Fibroblast of skin of right quadriceps (primary cell): ENCODE measurements around the gene CHST8.
A peak's percentile ranks its signal among the peaks of the same experiment; 100 is the strongest.

ENCODE experiments used
- DNase-seq: peaks from one replicate; pipeline ENCODE4 v3.0.0-alpha.2; 2013

Gene CHST8

DNA sequence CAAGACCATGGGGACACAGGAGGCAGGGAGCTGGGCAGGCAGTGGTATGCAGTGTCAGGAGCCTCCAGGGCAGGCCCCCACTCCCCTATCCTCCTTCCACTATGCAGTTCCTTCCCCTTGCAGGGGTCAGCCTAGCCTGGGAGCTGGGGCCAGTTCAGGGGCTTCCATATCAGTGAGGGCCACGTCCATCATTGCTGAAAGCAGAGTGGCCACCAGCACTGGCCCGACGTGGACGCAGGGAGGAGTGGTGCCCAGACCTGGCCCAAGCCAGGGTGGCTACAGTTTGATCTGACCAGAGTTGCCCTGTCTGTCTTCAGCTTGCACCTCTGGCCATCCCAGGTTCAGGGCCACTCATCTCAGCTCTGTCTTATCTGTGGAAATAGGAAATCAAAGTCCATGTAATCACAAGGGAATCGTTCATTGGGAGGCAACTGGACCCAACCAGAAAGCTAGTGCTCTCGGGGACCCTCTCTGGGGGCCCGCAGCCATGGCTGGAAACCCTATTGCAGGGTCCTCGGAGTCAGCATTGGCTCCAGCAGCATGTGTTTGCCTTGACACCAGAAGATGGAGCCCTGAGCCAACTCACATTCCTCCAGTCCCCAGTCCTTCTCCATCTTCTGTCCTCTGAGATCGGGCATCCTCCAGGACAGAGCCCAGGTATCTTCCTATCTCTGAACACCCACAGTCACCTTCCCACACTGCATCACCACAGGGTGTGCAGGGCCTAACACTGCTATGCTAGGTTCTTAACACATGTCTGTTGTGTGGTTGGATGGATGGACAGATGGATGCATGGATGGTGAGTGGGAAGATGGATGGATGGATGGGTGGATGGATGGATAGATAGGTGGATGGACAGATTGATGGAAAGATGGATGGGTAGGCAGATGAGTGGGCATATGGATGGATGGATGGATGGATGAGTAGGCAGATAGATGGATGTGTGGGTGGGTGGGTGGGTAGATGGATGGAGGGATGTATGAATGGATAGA, 99.2 kb downstream of the CHST8 start:
- no peak for DNase-seq

DNA sequence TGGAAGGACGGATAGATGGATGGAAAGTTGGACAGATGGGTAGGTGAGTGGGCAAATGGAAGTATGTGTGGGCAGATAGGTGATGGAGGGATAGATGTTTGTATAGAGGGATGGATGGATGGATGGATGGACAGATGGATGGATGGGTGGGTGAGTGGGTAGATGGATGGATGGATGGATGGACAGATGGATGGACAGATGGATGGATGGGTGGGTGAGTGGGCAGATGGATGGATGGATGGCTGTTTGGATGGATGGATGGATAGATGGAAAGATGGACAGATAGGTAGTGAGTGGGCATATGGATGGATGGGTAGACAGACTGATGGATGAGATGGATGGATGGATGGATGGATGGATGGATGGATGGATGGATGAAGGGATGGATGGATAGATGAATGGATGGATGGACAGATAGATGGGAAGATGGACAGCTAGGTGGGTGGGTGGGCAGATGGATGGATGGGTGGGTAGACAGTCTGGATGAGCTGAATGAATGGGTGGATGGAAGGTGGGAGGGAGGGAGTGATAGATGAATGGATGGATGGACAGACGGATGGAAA, 100.1 kb downstream of the CHST8 start:
- DNase-seq, result no peak

DNA sequence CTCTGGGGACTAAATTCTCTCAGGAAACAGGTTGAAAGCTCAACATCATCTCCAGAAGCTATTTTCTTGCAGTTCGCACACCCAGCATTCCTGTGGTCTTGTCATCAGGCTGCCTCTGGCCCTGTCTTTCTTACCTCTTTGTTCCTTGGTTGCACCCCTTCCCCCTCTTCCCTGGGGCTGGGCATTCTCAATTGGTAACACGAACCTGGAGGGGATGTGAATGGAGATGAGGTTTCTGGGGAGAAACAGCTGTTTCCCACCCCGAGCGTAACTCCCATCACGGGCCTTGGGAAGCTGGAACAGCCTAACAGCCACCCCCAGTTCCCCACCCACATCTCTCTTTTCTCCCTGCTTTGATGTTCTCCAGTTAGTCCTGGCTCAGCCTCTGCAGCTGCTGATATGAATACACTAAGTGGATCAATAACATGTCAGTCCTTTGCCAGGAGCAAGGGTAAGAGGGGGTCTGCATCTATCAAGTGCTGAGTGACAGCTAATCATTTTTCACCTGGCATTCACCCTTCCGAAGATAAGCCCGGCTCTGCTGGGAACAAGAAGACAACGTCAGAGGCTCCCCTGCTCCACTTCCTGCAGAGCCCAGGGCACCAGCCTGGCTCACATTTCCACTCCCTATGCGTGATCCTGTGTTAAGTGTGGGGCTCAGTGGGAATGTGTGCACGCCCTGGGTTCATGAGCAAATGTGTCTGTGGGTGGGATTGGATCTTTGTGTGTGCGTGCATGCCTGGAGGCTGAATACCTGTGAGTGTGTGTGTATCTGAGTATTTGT, 100.9 kb downstream of the CHST8 start:
- DNase-seq, result no peak

DNA sequence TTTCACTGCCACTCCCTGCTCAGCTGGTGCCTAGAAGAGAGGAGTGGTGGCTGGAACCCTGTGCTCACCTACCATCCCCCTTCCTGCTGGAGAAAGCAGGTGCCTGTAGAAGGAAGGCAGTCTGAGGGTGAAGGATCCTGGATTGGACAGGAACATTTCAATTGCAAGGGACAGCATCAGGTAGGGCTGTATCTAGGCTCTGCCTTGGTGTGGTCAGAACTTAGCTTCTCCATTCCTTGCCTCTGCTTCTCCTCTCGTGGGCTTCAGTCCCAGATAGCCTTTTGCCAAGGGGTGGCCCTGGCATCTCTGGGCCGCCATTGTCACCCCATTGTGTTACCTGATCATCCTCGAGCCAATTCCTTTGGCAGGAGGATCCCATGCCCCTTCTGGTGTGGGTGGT, 101.8 kb downstream of the CHST8 start:
- no peak for DNase-seq

DNA sequence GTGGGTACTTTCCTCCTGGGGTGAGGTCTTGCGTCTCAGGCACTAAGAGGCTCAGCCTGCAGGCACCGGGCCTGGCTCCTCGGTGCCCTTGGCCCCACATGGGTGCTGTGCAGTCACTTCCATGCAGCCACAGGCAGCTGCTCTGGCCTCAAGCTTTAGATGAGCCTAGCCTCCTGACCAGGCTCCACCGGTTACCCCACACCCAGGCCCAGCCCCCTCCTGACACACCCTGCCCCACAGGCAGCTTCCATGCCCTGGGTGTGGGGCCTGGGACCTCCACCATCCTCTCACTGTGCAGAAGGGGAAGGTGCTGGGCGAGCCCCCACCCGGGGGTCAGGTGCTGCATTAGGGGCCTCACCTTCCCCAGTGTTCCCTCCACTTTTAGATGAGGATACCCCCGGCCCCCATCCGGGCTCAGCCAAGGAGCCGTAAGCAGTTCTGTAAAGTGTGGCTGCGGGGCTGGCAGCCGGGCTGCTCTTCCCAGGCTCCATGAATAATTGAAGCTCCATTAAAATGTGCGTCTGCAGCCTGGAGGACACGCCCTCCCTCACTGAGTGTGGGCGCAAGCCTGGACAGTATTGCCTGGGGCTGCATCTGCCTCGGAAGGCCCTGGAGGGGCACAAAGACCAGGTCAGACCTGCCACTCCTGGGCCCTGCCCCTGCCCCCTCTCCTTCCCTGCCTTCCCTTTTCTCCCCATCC, 102.4 kb downstream of the CHST8 start:
- no peak for DNase-seq

DNA sequence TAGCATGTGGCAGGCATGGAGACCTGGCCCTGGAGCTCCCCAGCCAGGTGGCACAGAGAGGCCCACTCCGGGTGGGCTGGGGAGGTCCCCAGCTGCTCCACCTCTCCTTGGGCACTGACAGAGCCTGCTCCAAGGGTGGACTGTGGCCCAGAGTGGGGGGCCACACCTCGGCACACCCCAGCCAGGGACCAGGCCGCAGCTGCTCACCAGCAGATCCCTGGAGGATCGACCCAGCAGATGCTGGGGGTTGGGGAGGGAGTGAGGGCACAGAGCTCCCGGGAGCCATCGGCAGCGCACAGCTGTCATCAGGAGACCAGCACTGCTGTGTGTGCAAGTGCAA, 102.9 kb downstream of the CHST8 start:
- no peak for DNase-seq

DNA sequence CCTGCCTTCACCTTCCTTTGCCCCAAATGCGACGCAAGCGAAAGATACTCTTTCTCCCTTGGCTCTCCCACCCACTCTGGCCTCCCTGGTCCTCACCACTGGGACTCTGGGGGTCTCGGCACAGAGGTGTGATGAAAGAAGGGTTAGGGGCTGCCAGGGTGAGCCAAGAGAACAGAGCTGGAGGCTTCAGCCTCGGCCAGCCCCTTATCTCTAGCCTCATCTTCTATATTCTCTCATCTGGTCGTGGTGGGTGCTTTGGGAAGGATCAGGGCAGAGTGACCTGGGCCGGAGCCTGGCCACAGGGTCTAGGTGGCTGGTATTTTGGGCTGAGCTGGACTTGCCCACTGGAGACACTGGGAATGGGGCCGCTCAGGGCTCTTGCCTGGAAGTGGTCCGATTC, 103.8 kb downstream of the CHST8 start:
- no peak for DNase-seq

DNA sequence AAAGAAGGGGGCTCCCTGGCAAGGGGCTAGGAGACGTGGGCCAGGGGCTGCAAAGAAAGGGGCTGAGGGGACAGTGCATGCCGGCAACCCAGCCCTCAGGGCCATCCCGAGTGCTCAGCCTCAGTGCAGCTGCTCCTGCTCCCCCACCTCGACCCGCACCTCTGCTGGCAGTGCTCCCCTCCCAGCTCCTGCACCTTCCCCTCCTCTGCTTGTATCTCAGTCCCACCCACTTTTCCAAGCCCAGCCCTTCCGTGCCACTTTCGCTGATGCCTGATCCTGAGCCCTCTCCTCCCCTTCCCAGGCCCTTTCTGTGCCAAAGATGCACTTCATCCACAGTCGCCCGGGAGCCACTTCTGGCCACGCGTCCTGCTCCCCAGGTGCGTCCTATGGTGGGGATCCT, 105.0 kb downstream of the CHST8 start:
- DNase-seq, result no peak

DNA sequence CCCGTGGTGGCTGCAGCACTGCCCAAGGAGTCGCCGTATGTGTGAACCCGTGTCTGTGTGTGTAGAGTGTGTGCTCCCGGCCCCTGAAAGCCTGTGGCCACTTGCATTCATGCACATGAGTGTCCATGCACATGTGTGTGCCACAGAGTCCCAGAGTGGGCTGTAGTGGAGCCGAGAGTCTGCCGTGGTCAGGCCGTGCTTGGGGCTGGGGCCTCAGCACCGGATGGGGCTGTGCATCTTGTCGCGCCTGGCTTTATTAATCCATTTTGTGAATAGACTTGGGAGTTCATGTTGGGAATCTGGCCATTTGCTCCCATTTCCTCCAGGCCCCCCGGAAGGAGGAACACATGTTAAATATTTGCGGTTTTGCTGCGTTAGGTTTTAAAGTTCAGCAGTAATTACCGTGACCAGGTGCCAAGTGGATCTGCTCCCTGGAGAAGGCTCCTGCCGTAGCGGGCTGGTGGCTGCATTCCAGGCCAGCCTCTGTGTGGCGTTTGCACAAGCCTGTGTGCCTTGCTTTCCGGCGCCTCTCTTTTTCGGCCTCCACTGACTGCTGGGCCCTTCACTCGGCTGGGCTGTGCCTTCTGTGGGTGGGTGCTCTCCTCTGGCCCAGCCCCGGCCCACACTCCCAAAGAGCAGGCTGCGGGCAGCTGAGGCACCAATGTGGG, 105.7 kb downstream of the CHST8 start:
- no peak for DNase-seq

DNA sequence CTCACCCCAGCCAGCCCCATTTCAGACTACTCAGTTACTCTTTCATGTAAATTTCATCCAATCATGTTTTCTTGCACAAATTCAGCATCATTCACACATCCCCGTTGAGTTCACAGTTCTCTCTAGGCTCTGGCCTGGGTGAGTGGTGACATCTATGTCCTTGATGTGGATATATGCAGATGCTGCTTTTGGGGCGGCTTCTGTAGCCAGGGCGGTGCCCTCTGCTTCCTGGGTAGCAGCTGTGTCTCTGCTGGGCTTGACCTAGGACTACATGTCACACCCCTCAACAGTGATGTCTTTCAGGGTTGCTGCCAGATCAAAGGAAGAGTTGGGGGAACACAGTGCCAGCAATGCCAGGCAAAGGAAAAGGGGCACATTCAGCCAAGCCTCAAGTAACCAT, 106.4 kb downstream of the CHST8 start:
- DNase-seq, result no peak

DNA sequence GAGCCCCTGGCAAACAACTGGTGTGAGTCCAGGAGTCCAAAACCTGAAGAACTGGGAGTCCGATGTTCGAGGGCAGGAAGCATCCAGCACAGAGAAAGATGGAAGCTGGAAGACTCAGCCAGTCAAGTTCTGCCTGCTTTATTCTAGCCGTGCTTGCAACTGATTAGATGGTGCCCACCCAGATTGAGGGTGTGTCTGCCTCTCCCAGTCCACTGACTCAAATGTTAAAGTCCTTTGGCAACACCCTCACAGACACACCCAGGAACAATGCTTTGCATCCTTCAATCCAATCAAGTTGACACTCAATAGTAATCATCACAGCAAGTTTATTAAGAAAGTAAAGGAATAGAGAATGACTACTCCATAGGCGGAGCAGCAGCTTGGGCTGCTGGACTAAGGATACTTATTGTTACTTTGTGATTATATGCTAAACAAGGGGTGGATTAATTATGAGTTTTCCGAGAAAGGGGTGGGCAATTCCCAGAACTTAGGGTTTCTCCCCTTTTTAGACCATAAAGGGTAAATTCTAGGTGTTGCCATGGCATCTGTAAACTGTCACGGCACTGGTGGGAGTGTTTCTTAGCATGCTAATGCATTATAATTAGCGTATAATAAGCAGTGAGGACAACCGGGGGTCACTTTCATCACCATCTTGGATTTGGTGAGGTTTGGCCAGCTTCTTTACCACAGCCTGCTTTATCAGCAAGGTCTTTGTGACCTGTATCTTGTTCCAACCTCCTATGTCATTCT, 109.3 kb downstream of the CHST8 start:
- no peak for DNase-seq

DNA sequence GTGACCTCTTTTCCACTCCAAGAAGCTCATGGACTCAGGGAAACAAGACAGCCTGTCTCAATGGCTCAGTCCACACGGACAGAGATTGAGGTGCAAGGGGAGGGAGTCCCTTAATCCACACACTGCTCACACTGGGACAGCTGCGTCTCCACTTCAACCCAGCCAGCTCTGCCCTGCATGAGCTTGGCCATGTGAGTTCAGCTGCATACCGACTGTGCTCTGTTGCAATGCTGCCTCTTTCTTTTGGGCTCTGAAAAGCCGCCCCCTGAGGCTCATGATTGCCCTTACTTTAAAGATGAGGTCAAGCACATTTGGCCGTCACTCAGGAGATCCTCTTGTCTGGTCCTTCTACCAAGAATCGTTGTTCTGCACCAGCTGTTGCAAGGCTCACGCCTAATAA, 110.1 kb downstream of the CHST8 start:
- DNase-seq, result no peak

DNA sequence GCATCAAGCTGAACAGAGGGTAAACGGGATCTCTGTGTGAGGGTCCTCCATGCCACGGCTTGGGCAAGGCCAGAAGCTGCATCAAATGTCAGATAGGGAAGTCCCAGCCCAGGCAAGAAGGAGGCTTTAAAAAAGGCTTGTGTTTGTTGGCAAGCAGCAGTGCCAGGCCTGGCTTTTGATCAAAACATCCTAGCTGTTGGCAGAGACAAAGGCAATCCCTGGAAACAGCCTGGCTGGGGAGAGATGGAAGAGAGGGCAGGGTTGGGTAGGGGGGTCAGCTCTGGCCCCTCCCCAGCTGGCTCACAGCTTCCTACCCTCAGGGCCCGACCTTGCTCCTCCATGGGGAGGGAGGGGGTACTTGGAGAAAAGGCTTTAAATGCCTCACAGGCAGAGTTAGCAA, 113.2 kb downstream of the CHST8 start:
- no peak for DNase-seq

DNA sequence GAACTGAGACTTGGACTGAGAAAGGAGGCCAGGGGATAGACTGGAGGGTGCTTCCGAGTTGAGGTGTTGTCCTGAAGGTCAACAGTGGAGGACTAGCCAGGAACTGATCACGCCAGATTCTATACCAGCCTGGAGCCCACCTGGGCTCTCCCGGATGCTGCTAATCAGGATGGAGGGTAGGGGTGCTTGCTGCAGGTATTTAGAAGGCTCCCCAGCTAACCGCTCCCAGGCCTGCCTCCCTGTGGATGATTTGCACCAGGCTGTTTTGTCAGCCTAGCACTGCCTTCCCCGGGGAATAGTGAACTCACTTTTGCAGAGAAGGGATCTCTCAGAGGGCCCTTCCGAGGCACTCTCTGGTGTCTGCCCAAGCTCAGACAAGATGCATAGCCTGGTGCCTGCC, 114.4 kb downstream of the CHST8 start:
- DNase-seq, result no peak

DNA sequence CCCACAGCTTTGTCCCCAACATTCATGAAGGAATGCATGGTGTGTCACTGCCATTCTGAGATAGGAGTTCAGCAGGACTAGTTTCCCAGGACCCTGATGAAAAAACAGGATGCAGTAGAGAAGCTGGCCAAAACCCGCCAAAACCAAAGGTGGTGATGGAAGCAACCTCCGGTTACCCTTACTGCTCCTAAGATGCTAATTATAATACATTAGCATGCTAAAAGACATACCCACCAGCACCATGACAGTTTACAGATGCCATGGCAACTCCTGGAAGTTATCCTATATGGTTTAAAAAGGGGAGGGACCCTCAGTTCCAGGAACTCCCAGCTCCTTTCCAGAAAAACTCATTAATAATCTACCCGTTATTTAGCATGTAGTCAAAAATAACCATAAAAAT, 115.0 kb downstream of the CHST8 start:
- DNase-seq, result no peak

DNA sequence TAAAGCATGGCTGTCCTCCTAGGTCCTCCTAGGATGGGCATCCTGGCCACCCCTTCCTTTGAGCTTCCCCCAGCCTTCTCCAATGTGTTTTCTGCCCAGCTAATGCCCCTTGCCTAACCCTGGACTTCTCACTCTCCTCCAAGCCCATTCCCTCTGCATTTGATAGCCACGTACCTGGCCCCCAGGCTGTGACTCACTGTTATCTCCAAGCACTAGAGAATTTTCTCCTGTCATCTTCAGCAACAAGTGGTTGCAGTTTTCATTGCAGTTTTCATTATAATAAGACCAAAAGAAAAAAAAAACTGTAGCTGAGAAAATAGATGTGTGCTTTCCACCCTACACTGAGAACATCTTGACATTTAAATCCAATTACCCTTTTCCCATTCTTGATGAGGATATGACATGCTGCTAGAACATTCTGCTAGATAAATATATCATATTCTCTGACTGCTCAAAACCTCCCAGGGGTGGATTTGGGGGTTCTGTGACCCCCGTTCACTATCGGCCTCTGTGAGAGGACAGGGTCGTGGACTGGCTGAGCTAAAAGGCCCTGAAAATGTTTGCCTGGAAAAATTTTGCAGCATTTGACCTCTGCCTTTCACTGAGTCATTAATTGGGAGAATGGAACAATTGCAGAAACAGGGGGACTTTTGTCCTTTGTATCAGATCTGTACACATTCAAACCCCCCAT, 116.1 kb downstream of the CHST8 start:
- no peak for DNase-seq

DNA sequence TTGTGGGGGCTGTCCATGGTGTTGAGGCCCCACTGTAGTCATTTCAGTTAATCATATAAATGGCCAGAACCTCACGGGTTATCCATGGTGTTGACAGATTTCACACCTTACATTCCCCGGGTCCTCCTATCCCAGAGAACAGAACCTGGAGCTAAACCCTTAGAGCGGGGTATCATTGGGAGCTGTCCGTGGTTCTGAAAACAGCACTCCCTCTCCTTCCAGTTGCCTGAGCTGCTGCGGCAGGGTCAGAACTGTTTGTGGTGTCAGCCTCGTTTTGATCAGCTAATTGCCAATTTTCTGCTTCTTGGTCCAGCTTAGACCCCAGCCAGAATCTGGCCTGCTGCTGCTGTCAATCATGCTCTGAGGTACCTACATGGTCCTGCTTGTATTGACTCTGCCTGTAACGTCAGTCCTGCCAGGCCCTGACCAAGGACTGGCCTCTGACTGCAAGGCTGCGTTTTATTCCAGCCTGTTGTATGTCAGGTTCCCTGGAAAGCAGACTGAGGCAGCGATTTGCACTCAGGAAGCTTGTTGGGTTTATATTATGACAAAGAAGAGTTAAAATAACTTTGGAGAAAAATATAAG, 119.2 kb downstream of the CHST8 start:
- DNase-seq, result peak; percentile 36

DNA sequence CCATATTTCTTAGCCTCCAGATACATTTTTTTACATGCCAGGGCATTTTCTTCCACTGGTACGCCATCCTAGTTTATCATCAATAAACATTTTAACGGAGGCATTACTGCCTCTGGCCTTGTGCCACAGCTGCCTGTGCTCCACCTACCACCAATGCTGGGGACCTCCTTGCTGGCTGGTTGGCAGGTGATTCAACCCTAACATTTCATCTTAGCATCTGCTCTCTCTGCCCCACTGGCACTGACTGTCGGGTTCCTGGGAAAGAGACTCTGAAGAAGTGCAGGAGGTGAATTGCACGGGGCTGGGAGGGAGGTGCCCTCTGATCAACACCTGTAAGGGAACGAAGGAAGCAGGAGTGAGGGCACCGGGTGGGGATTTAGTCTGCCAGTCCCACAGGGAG, 123.5 kb downstream of the CHST8 start:
- DNase-seq, result no peak

DNA sequence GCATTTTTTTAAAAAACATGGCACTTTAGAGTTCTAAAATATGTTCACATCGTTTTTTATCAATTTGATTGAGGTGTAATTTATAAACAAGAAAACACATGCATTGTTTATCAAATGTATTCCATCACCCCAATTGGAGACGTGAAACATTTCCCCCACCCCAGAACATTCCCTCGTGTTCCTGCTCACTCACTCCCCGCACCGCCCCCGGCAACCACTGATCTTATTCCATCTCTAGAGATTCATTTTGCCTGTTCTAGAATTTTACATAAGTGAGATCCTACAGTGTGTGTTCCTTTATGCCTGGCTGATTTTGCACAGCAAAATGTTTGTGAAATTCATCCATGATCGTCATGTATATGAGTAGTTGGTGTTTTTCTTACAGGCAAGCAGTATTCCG, 124.4 kb downstream of the CHST8 start:
- no peak for DNase-seq

DNA sequence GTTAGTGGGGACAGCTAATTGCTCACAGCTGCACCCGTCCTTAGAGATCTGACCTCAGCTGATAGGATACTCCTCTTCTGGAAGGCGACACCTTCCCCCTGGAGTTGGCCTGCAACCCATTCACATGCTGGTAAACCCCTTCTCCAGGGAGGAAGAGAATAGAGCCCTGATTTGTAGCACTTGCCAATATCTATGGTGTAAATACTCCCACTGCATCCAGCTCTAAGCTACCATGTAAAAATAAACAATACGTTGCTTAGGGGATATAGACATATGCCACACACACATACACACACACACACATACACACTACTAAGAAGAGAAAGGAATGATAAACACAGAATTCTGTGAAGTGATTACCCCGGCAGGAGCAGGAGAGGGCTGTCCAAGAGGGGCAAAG, 125.5 kb downstream of the CHST8 start:
- no peak for DNase-seq

DNA sequence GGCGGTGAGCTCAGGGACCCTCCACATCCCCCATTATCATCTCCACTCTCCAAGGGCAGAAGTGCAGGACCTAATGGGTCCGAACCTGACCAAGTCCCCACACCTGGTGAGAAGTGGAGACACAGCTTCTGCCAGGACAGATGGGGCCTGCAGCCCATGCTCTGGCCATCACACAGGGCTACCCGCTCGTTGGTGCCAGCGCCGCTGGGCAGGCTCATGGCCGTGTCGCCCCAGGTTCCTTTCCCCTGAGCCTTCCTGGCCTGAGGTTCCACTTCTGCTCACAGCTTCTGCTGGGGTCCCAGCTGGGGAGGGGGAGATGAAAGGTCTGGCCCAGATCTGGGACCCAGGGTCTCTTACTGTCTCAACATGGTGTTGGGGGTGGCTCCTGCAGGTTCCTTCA, 126.5 kb downstream of the CHST8 start:
- no peak for DNase-seq
